Measurements from ENCODE around the gene SLC10A7. TPM values are rescaled to one million over a fixed set of nuclear protein-coding genes. Genes with fewer than 3 reads are reported as not detected.

Gene SLC10A7
- total and polyA plus RNA-seq, 2 of the 13 experiments (the other 11 are each of a cell fraction or from before 2014, with no cell fraction given): 18.5 to 18.8 TPM

DNA sequence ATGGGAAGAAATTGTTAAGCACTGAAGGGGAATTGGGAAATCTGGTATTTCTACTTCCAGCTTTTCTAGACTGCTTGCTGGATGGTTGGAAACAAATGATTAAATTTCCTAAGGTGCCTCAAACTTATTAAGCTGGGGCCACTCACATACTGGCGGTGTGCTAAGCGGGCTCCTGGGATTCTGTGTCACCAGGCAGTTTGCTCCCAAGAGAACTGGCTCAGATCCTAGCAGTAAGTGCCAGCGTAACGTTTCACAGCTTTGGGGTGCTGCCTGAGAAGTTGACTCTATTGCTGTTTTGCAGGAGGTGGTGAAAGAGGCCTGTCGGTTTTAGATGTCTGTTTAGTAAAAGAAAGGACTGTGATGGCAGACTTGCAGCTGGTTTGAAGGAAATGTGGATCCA is 314.3 kb downstream of the SLC10A7 start:
- Histone ChIP-seq H4K20me1 (ENCODE audit: insufficient read depth, low read length) (no peaks in the 10 kb centered on the region), H3K36me3 (replicated peaks in 1 of 2; ENCODE audit: control insufficient read depth in 1 of 2, insufficient read depth in 2 of 2, low read length in 2 of 2) (no peaks in the 10 kb centered on the region), H3K9ac (ENCODE audit: insufficient read depth, low read depth, low read length) (no peak overlapping the region), H3K4me1 (ENCODE audit: insufficient read depth, low read length) (no peaks in the 10 kb centered on the region), H3K27ac (ENCODE audit: extremely low read length, insufficient read depth, low read length) (no peak overlapping the region), H3K9me3 (ENCODE audit: low read length) (no peaks in the 10 kb centered on the region), H2AFZ (ENCODE audit: low read length) (no peak overlapping the region), H3K79me2 (ENCODE audit: insufficient read depth, low read length) (no peaks in the 10 kb centered on the region), H3K4me3 (replicated peaks in 1 of 3; ENCODE audit: insufficient read depth in 1 of 3, low read depth in 2 of 3, low read length in 3 of 3) (no peak overlapping the region), H3K27me3 (ENCODE audit: control insufficient read depth in 1 of 2, insufficient read depth in 2 of 2, low read length in 2 of 2) (no peaks in the 10 kb centered on the region), H3K4me2 (ENCODE audit: low read depth, low read length) (no peak overlapping the region)
- ATAC-seq (no peak), DNase-seq (ENCODE audit: low spot score) (no peak), FAIRE-seq (no peak)
- BruUV-seq (replicated peaks): no TSS peak
- intact Hi-C loops (cut with micrococcal nuclease; ENCODE audit: unreplicated experiment): no loop called here
- POLR2A ChIA-PET: no interaction called here
- CTCF ChIA-PET (ENCODE audit: low intra/inter-chr PET ratio, low total read pairs): no interaction called here
- in situ Hi-C loops (cut with HindIII; ENCODE audit: extremely low pct_ligation_motif_present, low pct_unique_long_range_greater_than_20kb): no loop called here
- 28% methylated on average over 4 of the region's 5 CpGs for WGBS (ENCODE audit: low lambda C conversion rate)
- TF ChIP-seq GTF3A (CRISPR knock-in tag; conservative IDR thresholded peaks at IDR 0.05): no peak
- no peak for TF ChIP-seq FOXK1 (CRISPR knock-in tag; IDR thresholded peaks at IDR 0.05; ENCODE audit: borderline replicate concordance, low read depth)
- TF ChIP-seq KAT8 (CRISPR knock-in tag; IDR thresholded peaks at IDR 0.05): no peak
- TF ChIP-seq, protein P1, sequence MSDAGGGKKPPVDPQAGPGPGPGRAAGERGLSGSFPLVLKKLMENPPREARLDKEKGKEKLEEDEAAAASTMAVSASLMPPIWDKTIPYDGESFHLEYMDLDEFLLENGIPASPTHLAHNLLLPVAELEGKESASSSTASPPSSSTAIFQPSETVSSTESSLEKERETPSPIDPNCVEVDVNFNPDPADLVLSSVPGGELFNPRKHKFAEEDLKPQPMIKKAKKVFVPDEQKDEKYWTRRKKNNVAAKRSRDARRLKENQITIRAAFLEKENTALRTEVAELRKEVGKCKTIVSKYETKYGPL (CRISPR knock-in tag; IDR thresholded peaks at IDR 0.05): no peak
- no peak for TF ChIP-seq YEATS2 (CRISPR knock-in tag; IDR thresholded peaks at IDR 0.05; ENCODE audit: borderline replicate concordance)
- TF ChIP-seq MED13 (CRISPR knock-in tag; IDR thresholded peaks at IDR 0.05): no peak
- TF ChIP-seq, protein P2, sequence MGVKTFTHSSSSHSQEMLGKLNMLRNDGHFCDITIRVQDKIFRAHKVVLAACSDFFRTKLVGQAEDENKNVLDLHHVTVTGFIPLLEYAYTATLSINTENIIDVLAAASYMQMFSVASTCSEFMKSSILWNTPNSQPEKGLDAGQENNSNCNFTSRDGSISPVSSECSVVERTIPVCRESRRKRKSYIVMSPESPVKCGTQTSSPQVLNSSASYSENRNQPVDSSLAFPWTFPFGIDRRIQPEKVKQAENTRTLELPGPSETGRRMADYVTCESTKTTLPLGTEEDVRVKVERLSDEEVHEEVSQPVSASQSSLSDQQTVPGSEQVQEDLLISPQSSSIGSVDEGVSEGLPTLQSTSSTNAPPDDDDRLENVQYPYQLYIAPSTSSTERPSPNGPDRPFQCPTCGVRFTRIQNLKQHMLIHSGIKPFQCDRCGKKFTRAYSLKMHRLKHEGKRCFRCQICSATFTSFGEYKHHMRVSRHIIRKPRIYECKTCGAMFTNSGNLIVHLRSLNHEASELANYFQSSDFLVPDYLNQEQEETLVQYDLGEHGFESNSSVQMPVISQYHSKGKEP (CRISPR knock-in tag; IDR thresholded peaks at IDR 0.05): no peak
- TF ChIP-seq, protein P3, sequence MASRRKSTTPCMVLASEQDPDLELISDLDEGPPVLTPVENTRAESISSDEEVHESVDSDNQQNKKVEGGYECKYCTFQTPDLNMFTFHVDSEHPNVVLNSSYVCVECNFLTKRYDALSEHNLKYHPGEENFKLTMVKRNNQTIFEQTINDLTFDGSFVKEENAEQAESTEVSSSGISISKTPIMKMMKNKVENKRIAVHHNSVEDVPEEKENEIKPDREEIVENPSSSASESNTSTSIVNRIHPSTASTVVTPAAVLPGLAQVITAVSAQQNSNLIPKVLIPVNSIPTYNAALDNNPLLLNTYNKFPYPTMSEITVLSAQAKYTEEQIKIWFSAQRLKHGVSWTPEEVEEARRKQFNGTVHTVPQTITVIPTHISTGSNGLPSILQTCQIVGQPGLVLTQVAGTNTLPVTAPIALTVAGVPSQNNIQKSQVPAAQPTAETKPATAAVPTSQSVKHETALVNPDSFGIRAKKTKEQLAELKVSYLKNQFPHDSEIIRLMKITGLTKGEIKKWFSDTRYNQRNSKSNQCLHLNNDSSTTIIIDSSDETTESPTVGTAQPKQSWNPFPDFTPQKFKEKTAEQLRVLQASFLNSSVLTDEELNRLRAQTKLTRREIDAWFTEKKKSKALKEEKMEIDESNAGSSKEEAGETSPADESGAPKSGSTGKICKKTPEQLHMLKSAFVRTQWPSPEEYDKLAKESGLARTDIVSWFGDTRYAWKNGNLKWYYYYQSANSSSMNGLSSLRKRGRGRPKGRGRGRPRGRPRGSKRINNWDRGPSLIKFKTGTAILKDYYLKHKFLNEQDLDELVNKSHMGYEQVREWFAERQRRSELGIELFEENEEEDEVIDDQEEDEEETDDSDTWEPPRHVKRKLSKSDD (CRISPR knock-in tag; IDR thresholded peaks at IDR 0.05; ENCODE audit: low read depth): no peak
- TF ChIP-seq FOXA1 (IDR thresholded peaks at IDR 0.05): no peak
- TF ChIP-seq FOXA1 (CRISPR knock-in tag; IDR thresholded peaks at IDR 0.05): no peak
- TF ChIP-seq, protein P4, sequence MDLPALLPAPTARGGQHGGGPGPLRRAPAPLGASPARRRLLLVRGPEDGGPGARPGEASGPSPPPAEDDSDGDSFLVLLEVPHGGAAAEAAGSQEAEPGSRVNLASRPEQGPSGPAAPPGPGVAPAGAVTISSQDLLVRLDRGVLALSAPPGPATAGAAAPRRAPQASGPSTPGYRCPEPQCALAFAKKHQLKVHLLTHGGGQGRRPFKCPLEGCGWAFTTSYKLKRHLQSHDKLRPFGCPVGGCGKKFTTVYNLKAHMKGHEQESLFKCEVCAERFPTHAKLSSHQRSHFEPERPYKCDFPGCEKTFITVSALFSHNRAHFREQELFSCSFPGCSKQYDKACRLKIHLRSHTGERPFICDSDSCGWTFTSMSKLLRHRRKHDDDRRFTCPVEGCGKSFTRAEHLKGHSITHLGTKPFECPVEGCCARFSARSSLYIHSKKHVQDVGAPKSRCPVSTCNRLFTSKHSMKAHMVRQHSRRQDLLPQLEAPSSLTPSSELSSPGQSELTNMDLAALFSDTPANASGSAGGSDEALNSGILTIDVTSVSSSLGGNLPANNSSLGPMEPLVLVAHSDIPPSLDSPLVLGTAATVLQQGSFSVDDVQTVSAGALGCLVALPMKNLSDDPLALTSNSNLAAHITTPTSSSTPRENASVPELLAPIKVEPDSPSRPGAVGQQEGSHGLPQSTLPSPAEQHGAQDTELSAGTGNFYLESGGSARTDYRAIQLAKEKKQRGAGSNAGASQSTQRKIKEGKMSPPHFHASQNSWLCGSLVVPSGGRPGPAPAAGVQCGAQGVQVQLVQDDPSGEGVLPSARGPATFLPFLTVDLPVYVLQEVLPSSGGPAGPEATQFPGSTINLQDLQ (CRISPR knock-in tag; IDR thresholded peaks at IDR 0.05): no peak
- TF ChIP-seq, protein P5, sequence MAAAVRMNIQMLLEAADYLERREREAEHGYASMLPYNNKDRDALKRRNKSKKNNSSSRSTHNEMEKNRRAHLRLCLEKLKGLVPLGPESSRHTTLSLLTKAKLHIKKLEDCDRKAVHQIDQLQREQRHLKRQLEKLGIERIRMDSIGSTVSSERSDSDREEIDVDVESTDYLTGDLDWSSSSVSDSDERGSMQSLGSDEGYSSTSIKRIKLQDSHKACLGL (CRISPR knock-in tag; IDR thresholded peaks at IDR 0.05): no peak
- TF ChIP-seq NFIC (IDR thresholded peaks at IDR 0.05; ENCODE audit: low read length): no peak
- no peak for TF ChIP-seq CHCHD3 (CRISPR knock-in tag; IDR thresholded peaks at IDR 0.05)
- TF ChIP-seq ZMYM2 (CRISPR knock-in tag; IDR thresholded peaks at IDR 0.05): no peak

Data from HepG2 (cell line).